ENCODE data around the gene DSE. TPM values are rescaled to one million over a fixed set of nuclear protein-coding genes. Genes with fewer than 3 reads are reported as not detected.

The DSE gene
- polyA plus RNA-seq, 1 donor, result 16.8 TPM

GRCh38 chr6:116371918-116372209, 1.1 kb downstream of the DSE start:
- peaks cover 4% of the 10 kb centered on the region for H3K4me1 ChIP-seq (ENCODE audit: control insufficient read depth, insufficient read depth, low read length)
- DNase-seq, result no peak
- no peaks in the 10 kb centered on the region for H3K36me3 ChIP-seq (ENCODE audit: control insufficient read depth, insufficient read depth, low read length)
- H3K9me3 ChIP-seq (ENCODE audit: control insufficient read depth, low read depth, low read length), result no peaks in the 10 kb centered on the region
- H3K27me3 ChIP-seq (ENCODE audit: control insufficient read depth, insufficient read depth, low read length), result peaks cover 20% of the 10 kb centered on the region
- H3K4me3 ChIP-seq (ENCODE audit: low read length), result peak overlapping the region; percentile 64
- WGBS (ENCODE audit: insufficient coverage, low lambda C conversion rate), result 27% methylated on average over 3 of the region's 8 CpGs
- peak overlapping the region; percentile 81 for H3K27ac ChIP-seq (ENCODE audit: low read length)

- WGBS (ENCODE audit: insufficient coverage, low lambda C conversion rate), result 100% methylated on average over 2 of the region's 6 CpGs
- H3K4me3 ChIP-seq (ENCODE audit: low read length), result no peak overlapping the region
Observed at GRCh38 chr6:116373300-116373699, 2.6 kb downstream of the DSE start.

GRCh38 chr6:116373940-116374339, 3.2 kb downstream of the DSE start:
- Histone ChIP-seq H3K9me3 (ENCODE audit: control insufficient read depth, low read depth, low read length) (no peaks in the 10 kb centered on the region), H3K27ac (ENCODE audit: low read length) (no peak overlapping the region), H3K4me3 (ENCODE audit: low read length) (no peak overlapping the region), H3K4me1 (ENCODE audit: control insufficient read depth, insufficient read depth, low read length) (peaks cover 4% of the 10 kb centered on the region), H3K27me3 (ENCODE audit: control insufficient read depth, insufficient read depth, low read length) (peaks cover 20% of the 10 kb centered on the region), H3K36me3 (ENCODE audit: control insufficient read depth, insufficient read depth, low read length) (no peaks in the 10 kb centered on the region)
- no peak for DNase-seq
- no CpG with 5 or more reads among the region's 1 CpG for WGBS (ENCODE audit: insufficient coverage, low lambda C conversion rate)

More at GRCh38 chr6:116373300-116373699, 2.6 kb downstream of the DSE start:
- H3K9me3 ChIP-seq (ENCODE audit: control insufficient read depth, low read depth, low read length), result no peaks in the 10 kb centered on the region
- DNase-seq, result no peak
- H3K36me3 ChIP-seq (ENCODE audit: control insufficient read depth, insufficient read depth, low read length), result no peaks in the 10 kb centered on the region
- peaks cover 20% of the 10 kb centered on the region for H3K27me3 ChIP-seq (ENCODE audit: control insufficient read depth, insufficient read depth, low read length)
- H3K4me1 ChIP-seq (ENCODE audit: control insufficient read depth, insufficient read depth, low read length), result peaks cover 4% of the 10 kb centered on the region
- no peak overlapping the region for H3K27ac ChIP-seq (ENCODE audit: low read length)

- Histone ChIP-seq H3K27ac (ENCODE audit: low read length) (no peak overlapping the region), H3K9me3 (ENCODE audit: control insufficient read depth, low read depth, low read length) (no peaks in the 10 kb centered on the region), H3K36me3 (ENCODE audit: control insufficient read depth, insufficient read depth, low read length) (no peaks in the 10 kb centered on the region), H3K4me3 (ENCODE audit: low read length) (no peak overlapping the region), H3K27me3 (ENCODE audit: control insufficient read depth, insufficient read depth, low read length) (peaks cover 20% of the 10 kb centered on the region), H3K4me1 (ENCODE audit: control insufficient read depth, insufficient read depth, low read length) (peaks cover 4% of the 10 kb centered on the region)
- 100% methylated on average over 1 of the region's 5 CpGs for WGBS (ENCODE audit: insufficient coverage, low lambda C conversion rate)
- DNase-seq, result no peak
Observed at GRCh38 chr6:116374586-116374985, 3.8 kb downstream of the DSE start.

- no peak overlapping the region for H3K4me3 ChIP-seq (ENCODE audit: low read length)
- H3K9me3 ChIP-seq (ENCODE audit: control insufficient read depth, low read depth, low read length), result no peaks in the 10 kb centered on the region
- H3K4me1 ChIP-seq (ENCODE audit: control insufficient read depth, insufficient read depth, low read length), result peaks cover 6% of the 10 kb centered on the region
- no peaks in the 10 kb centered on the region for H3K36me3 ChIP-seq (ENCODE audit: control insufficient read depth, insufficient read depth, low read length)
- peaks cover 17% of the 10 kb centered on the region for H3K27me3 ChIP-seq (ENCODE audit: control insufficient read depth, insufficient read depth, low read length)
- no peak overlapping the region for H3K27ac ChIP-seq (ENCODE audit: low read length)
- no peak for DNase-seq
- WGBS (ENCODE audit: insufficient coverage, low lambda C conversion rate), result no CpG with 5 or more reads among the region's 2 CpGs
Observed at GRCh38 chr6:116375262-116375661, 4.5 kb downstream of the DSE start.

- 95% methylated on average over 3 of the region's 4 CpGs for WGBS (ENCODE audit: insufficient coverage, low lambda C conversion rate)
- Histone ChIP-seq H3K27me3 (ENCODE audit: control insufficient read depth, insufficient read depth, low read length) (peaks cover 13% of the 10 kb centered on the region), H3K27ac (ENCODE audit: low read length) (no peak overlapping the region), H3K36me3 (ENCODE audit: control insufficient read depth, insufficient read depth, low read length) (no peaks in the 10 kb centered on the region), H3K4me1 (ENCODE audit: control insufficient read depth, insufficient read depth, low read length) (peaks cover 6% of the 10 kb centered on the region), H3K9me3 (ENCODE audit: control insufficient read depth, low read depth, low read length) (no peaks in the 10 kb centered on the region), H3K4me3 (ENCODE audit: low read length) (no peak overlapping the region)
- DNase-seq, result no peak
Observed at GRCh38 chr6:116376149-116376548, 5.4 kb downstream of the DSE start.

GRCh38 chr6:116379764-116380163, 9.0 kb downstream of the DSE start:
- Histone ChIP-seq H3K27ac (ENCODE audit: low read length) (no peak overlapping the region), H3K27me3 (ENCODE audit: control insufficient read depth, insufficient read depth, low read length) (no peaks in the 10 kb centered on the region), H3K36me3 (ENCODE audit: control insufficient read depth, insufficient read depth, low read length) (no peaks in the 10 kb centered on the region), H3K9me3 (ENCODE audit: control insufficient read depth, low read depth, low read length) (no peaks in the 10 kb centered on the region), H3K4me1 (ENCODE audit: control insufficient read depth, insufficient read depth, low read length) (peaks cover 2% of the 10 kb centered on the region), H3K4me3 (ENCODE audit: low read length) (no peak overlapping the region)
- no peak for DNase-seq

- Histone ChIP-seq H3K36me3 (ENCODE audit: control insufficient read depth, insufficient read depth, low read length) (no peaks in the 10 kb centered on the region), H3K9me3 (ENCODE audit: control insufficient read depth, low read depth, low read length) (no peaks in the 10 kb centered on the region), H3K27me3 (ENCODE audit: control insufficient read depth, insufficient read depth, low read length) (no peaks in the 10 kb centered on the region), H3K4me1 (ENCODE audit: control insufficient read depth, insufficient read depth, low read length) (peaks cover 2% of the 10 kb centered on the region), H3K4me3 (ENCODE audit: low read length) (no peak overlapping the region), H3K27ac (ENCODE audit: low read length) (no peak overlapping the region)
- WGBS (ENCODE audit: insufficient coverage, low lambda C conversion rate), result 92% methylated on average over 1 of the region's 1 CpG
- no peak for DNase-seq
Observed at GRCh38 chr6:116380346-116380745, 9.6 kb downstream of the DSE start.

GRCh38 chr6:116381000-116381399, 10.3 kb downstream of the DSE start:
- H3K27me3 ChIP-seq (ENCODE audit: control insufficient read depth, insufficient read depth, low read length), result no peaks in the 10 kb centered on the region
- H3K27ac ChIP-seq (ENCODE audit: low read length), result no peak overlapping the region
- no peaks in the 10 kb centered on the region for H3K9me3 ChIP-seq (ENCODE audit: control insufficient read depth, low read depth, low read length)
- DNase-seq, result no peak
- 40% methylated on average over 1 of the region's 3 CpGs for WGBS (ENCODE audit: insufficient coverage, low lambda C conversion rate)
- H3K4me3 ChIP-seq (ENCODE audit: low read length), result no peak overlapping the region
- no peaks in the 10 kb centered on the region for H3K36me3 ChIP-seq (ENCODE audit: control insufficient read depth, insufficient read depth, low read length)
- H3K4me1 ChIP-seq (ENCODE audit: control insufficient read depth, insufficient read depth, low read length), result peaks cover 2% of the 10 kb centered on the region

GRCh38 chr6:116382587-116382986, 11.8 kb downstream of the DSE start:
- peaks cover 2% of the 10 kb centered on the region for H3K4me1 ChIP-seq (ENCODE audit: control insufficient read depth, insufficient read depth, low read length)
- DNase-seq, result no peak
- H3K27me3 ChIP-seq (ENCODE audit: control insufficient read depth, insufficient read depth, low read length), result no peaks in the 10 kb centered on the region
- WGBS (ENCODE audit: insufficient coverage, low lambda C conversion rate), result no CpG with 5 or more reads among the region's 1 CpG
- no peaks in the 10 kb centered on the region for H3K36me3 ChIP-seq (ENCODE audit: control insufficient read depth, insufficient read depth, low read length)
- H3K27ac ChIP-seq (ENCODE audit: low read length), result no peak overlapping the region
- no peak overlapping the region for H3K4me3 ChIP-seq (ENCODE audit: low read length)
- H3K9me3 ChIP-seq (ENCODE audit: control insufficient read depth, low read depth, low read length), result no peaks in the 10 kb centered on the region

GRCh38 chr6:116384727-116385458, 14.1 kb downstream of the DSE start:
- Histone ChIP-seq H3K4me1 (ENCODE audit: control insufficient read depth, insufficient read depth, low read length) (peaks cover 2% of the 10 kb centered on the region), H3K27me3 (ENCODE audit: control insufficient read depth, insufficient read depth, low read length) (no peaks in the 10 kb centered on the region), H3K36me3 (ENCODE audit: control insufficient read depth, insufficient read depth, low read length) (no peaks in the 10 kb centered on the region), H3K4me3 (ENCODE audit: low read length) (no peak overlapping the region), H3K9me3 (ENCODE audit: control insufficient read depth, low read depth, low read length) (no peaks in the 10 kb centered on the region), H3K27ac (ENCODE audit: low read length) (no peak overlapping the region)
- WGBS (ENCODE audit: insufficient coverage, low lambda C conversion rate), result 100% methylated on average over 1 of the region's 3 CpGs
- DNase-seq, result no peak
